C4-2B (cell line): Measurements from ENCODE around the gene OR6K3.

ENCODE experiments used
- CTCF ChIP-seq: fragments of 450-650 bp; conservative IDR thresholded peaks from 2 replicates; pipeline ENCODE4 v1.5.1; 2017; ENCODE audit warnings: mild to moderate bottlenecking
- ZFX ChIP-seq: fragments of 450-650 bp; IDR thresholded peaks from 2 replicates; pipeline ENCODE4 v1.6.1; 2017

DNA sequence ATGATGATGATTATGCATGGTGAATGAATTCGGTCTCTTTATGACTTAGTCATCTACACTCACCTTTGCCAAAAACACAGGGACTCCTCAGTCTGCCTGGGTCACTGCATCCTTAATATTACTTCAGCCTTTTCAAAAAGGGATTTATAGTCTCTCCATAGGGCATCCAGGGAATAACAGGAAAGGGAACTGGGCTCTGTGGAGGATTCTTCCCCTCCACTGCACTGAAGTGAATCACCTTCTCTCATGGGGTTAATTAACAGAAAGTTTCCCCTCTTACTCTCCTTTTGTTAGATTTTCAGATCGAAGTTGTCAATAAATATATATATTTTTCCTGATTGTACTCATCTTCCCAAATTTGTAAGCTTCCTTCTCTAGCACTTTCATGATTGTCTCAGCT is at the start of gene OR6K3:
- TF ChIP-seq CTCF (no peak), ZFX (no peak)
